HepG2 (cell line): ENCODE results near the gene PDCD10. TPM values are rescaled to one million over a fixed set of nuclear protein-coding genes. Genes with fewer than 3 reads are reported as not detected.

Experiments
- AHDC1 ChIP-seq: sonication (generic); formaldehyde crosslinking; IDR thresholded peaks from 2 replicates; pipeline ENCODE4 v1.5.1; 2020; ENCODE audit warnings: mild to moderate bottlenecking, missing genetic modification reagents, borderline replicate concordance
- ATF7 ChIP-seq, 2 experiments: fragments of 450-650 bp in 1 of 2; sonication (generic) in 1 of 2; formaldehyde crosslinking in 1 of 2; IDR thresholded peaks; 2 replicates each; pipeline versions ENCODE4 v1.4.0 to v1.6.1; 2016 to 2020; ENCODE audit warnings: antibody characterized with exemption in 1 of 2, mild to moderate bottlenecking in 1 of 2, missing genetic modification reagents in 1 of 2
- E2F5 ChIP-seq: sonication (generic); formaldehyde crosslinking; conservative IDR thresholded peaks from 2 replicates; pipeline ENCODE4 v1.4.0; 2020; ENCODE audit warnings: missing genetic modification reagents
- EHMT2 ChIP-seq: fragments of 200-600 bp; sonication (generic); IDR thresholded peaks from 2 replicates; pipeline ENCODE4 v1.7.0; 2017; ENCODE audit warnings: antibody characterized with exemption, low read depth, low read length, borderline replicate concordance
- GRHL1 ChIP-seq: sonication (generic); formaldehyde crosslinking; conservative IDR thresholded peaks from 2 replicates; pipeline ENCODE4 v1.8.0; 2022; ENCODE audit warnings: missing genetic modification reagents
- ISX ChIP-seq: sonication (generic); formaldehyde crosslinking; conservative IDR thresholded peaks from 2 replicates; pipeline ENCODE4 v1.5.0; 2020; ENCODE audit warnings: missing genetic modification reagents
- NR1H2 ChIP-seq: sonication (generic); formaldehyde crosslinking; IDR thresholded peaks from 2 replicates; pipeline ENCODE4 v1.8.1; 2022; ENCODE audit warnings: low read depth, missing genetic modification reagents, borderline replicate concordance
- PLRG1 ChIP-seq: fragments of 450-650 bp; conservative IDR thresholded peaks from 2 replicates; pipeline ENCODE4 v1.6.1; 2016
- TARDBP ChIP-seq: sonication (generic); formaldehyde crosslinking; IDR thresholded peaks from 2 replicates; pipeline ENCODE4 v1.8.0; 2022; ENCODE audit warnings: mild to moderate bottlenecking, missing genetic modification reagents
- TP53 ChIP-seq: sonication (generic); formaldehyde crosslinking; conservative IDR thresholded peaks from 2 replicates; pipeline ENCODE4 v1.4.0; 2020; ENCODE audit warnings: missing genetic modification reagents
- ZBTB44 ChIP-seq: sonication (generic); formaldehyde crosslinking; IDR thresholded peaks from 2 replicates; pipeline ENCODE4 v1.4.0; 2020; ENCODE audit warnings: missing genetic modification reagents
- ZNF276 ChIP-seq: sonication (generic); formaldehyde crosslinking; IDR thresholded peaks from 2 replicates; pipeline ENCODE4 v1.4.0; 2020; ENCODE audit warnings: mild to moderate bottlenecking, low read depth, missing genetic modification reagents
- ZNF431 ChIP-seq: sonication (generic); formaldehyde crosslinking; IDR thresholded peaks from 2 replicates; pipeline ENCODE4 v1.9.0; 2022; ENCODE audit warnings: missing genetic modification reagents, low read depth, mild to moderate bottlenecking, borderline replicate concordance
- ZNF629 ChIP-seq: sonication (generic); formaldehyde crosslinking; conservative IDR thresholded peaks from 2 replicates; pipeline ENCODE4 v1.5.0; 2020; ENCODE audit warnings: missing genetic modification reagents
- ZNF709 ChIP-seq: sonication (generic); formaldehyde crosslinking; IDR thresholded peaks from 2 replicates; pipeline ENCODE4 v1.5.0; 2020; ENCODE audit warnings: mild to moderate bottlenecking, missing genetic modification reagents
- ZNF878 ChIP-seq: sonication (generic); formaldehyde crosslinking; IDR thresholded peaks from 2 replicates; pipeline ENCODE4 v1.8.1; 2023; ENCODE audit warnings: mild to moderate bottlenecking, missing genetic modification reagents, moderate library complexity
- polyA plus RNA-seq, 8 experiments: library from polyadenylated mRNA; depleted of rRNA in 3 of 8; stranded (reverse) in 7 of 8; unstranded in 1 of 8; fragments of >200 nt; fragmentation: Illumina TruSeq in 4 of 8; extraction: Trizol in 4 of 8; gene quantifications; 2 replicates each; pipeline versions ENCODE4 v1.2.1 to v1.2.3, GENCODE V29; 2011 to 2016; ENCODE audit warnings: low read depth in 4 of 8, missing spikeins in 1 of 8, mixed read lengths in 1 of 8; ENCODE audit not compliant: insufficient read depth in 1 of 8
- total RNA-seq, 5 experiments: library from RNA; depleted of rRNA; stranded (reverse); fragments of >200 nt; fragmentation: Illumina TruSeq; extraction: Trizol; gene quantifications; 2 replicates each; pipeline ENCODE4 v1.2.3, GENCODE V29; 2016; ENCODE audit warnings: low read depth in 1 of 5

The PDCD10 gene
- total and polyA plus RNA-seq, 2 of the 13 experiments (the other 11 are each of a cell fraction or from before 2014, with no cell fraction given): 48.5 to 53.9 TPM

GRCh38 chr3:167735233-167736138, 794 bp upstream of the PDCD10 start, which contains the start of gene SERPINI1 (continued):
- TF ChIP-seq ZNF629 (CRISPR knock-in tag): no peak
- no peak for TF ChIP-seq E2F5 (CRISPR knock-in tag)
- TF ChIP-seq NR1H2: no peak
- peak; percentile 69; the same call in 1 of the 2 replicates for TF ChIP-seq AHDC1 (CRISPR knock-in tag)
- TF ChIP-seq EHMT2: no peak
- TF ChIP-seq ZBTB44 (CRISPR knock-in tag): 0 out of 2 replicates have a peak, but pooled peaks have one; percentile 65
- TF ChIP-seq ZNF276 (CRISPR knock-in tag): no peak
- TF ChIP-seq ZNF878 (CRISPR knock-in tag): no peak; the same call in 1 of the 2 replicates
- TF ChIP-seq PLRG1: no peak
- TF ChIP-seq ATF7 (IDR thresholded peaks at IDR 0.05): no peak
- no peak for TF ChIP-seq ATF7 (CRISPR knock-in tag; IDR thresholded peaks at IDR 0.05)
- TF ChIP-seq ISX (CRISPR knock-in tag): no peak
- no peak for TF ChIP-seq GRHL1 (CRISPR knock-in tag)
- no peak; the same call in 1 of the 2 replicates for TF ChIP-seq TARDBP (CRISPR knock-in tag)
- peak; percentile 60; the same call in 1 of the 2 replicates for TF ChIP-seq ZNF431 (CRISPR knock-in tag)
- no peak; the same call in 1 of the 2 replicates for TF ChIP-seq ZNF709
- no peak for TF ChIP-seq TP53 (CRISPR knock-in tag)
